Stimulated activated CD8-positive, alpha-beta memory T cell treated with anti-CD3 and anti-CD28 coated beads, Interleukin-7, amount 100 ng/mL, for 4 hours (primary cell): ENCODE data around the gene SEMA3A.
"Not testable (repeated sequence)": the region's sequence is repeated elsewhere in the genome, so short reads cannot be mapped to it uniquely, and the experiment has no call there.

Source experiments
- DNase-seq, 2 donors: peaks; one replicate each; pipeline ENCODE4 v3.0.0-alpha.2; 2020; ENCODE audit warnings: low read depth in 2 of 2

SEMA3A gene

DNA sequence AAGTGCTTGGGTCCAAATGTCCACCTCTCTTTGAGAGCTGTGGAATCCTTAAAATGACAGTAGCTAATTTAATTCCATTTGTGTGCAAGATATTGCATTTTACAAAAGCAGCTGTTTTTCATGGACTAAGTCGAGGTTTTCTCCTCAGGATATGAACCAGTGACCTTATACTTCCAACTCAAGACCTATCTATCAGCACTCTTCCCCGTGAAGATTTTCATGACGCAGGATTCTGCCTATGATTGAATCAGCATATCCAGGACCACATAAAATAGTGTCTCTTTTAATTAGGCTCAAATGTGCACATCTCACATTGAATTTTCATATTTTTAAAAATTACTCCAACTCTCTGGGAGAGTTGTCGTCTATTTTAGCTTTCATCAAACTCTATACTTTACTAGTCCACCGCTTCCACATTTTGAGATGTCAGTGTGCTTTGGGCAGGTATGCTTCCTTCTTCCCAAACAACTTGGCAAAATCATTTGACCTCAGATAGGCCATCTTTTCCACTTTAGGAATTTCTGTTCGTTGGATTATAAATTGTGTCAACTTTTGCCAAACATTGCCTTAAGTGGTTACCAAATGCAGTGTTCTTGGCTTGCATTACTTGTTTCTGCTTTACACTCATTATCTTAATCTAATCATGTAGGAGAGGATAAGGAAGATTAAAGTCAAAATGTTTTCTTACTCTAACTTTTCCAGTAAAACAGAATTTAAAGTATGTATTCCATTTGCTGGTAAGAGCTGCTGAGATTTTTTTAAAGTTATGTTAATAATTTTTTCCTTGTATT is 39.4 kb downstream of the SEMA3A start:
- DNase-seq, result no peak

DNA sequence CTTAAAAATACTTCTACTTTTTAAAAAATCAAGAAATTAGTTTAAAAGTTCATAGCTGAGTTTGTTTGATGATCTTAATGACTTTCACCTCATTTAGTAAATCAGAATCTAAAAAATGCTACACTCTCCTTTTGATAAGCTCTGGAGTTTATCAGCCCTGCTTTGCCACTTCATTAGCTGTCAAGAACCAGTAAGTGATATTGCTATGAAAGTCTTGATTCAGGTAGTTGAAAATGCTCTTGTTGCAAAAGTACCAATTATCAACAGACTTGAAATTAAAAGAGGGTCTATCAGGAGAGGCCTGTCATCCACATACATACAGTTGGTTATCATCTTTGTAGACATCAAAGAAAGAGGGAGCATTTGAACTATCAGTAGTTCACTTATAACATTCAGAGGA is 41.6 kb downstream of the SEMA3A start:
- DNase-seq, result no peak

DNA sequence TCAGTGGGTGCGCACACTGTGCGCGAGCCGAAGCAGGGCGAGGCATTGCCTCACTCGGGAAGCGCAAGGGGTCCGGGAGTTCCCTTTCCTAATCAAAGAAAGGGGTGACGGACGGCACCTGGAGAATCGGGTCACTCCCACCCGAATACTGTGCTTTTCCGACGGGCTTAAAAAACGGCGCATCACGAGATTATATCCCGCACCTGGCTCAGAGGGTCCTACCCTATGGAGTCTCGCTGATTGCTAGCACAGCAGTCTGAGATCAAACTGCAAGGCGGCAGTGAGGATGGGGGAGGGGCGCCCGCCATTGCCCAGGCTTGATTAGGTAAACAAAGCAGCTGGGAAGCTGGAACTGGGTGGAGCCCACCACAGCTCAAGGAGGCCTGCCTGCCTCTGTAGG is 44.2 kb downstream of the SEMA3A start:
- DNase-seq, result not testable (repeated sequence)

DNA sequence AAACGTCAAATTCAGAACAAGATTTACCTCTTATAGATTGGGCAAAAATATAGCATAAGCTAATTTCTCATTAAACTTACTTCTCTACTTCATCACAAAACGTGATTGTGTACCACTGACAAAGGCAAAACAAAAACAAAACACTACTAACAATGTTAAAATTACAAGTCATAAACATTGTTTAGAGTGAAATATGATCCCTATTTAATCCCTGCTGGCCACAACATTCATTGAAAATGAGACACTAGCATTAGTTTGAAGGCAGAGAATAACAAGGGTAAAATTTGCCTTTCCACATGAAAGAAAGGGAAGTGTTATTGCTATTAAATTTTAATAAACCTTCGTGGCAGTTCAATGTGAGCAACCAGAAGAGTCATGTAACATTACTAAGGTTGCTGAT is 45.0 kb downstream of the SEMA3A start:
- no peak for DNase-seq

DNA sequence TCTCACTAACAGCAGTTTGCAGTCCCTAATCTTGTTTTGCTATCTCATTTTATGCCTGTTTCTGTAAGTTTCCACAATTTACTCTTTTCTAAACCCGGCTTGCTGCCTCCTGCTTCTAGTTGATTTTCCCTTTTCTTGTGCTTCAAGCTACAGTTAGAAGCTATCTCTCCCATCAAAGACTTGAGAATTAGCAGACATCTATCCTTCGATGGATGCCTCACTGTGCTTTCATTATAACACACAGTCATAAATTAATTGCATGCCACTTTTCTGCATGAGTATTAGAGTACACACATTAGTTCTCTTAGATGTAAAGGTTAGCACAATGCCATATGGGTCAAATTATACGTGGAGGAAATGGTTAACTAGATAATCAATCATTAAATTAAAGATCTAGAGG is 48.7 kb downstream of the SEMA3A start:
- no peak for DNase-seq

DNA sequence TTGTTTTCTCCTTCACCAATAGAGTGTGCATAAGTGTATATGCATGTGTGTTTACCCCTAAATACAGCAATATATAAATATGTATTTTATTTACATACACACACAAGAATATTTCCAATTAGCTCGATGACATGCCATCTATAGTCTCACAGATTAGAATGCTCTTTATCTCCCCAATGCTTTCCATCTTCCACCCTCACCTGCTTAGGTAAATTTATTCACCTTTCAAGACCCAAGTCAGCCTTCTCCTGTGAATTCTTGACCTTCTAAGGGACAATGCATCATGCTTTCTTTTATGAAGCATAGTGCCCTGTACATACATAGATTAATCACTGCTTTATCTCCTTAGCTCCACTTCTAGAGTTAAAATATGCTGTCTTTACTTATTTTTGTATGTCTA is 49.7 kb downstream of the SEMA3A start:
- no peak for DNase-seq

DNA sequence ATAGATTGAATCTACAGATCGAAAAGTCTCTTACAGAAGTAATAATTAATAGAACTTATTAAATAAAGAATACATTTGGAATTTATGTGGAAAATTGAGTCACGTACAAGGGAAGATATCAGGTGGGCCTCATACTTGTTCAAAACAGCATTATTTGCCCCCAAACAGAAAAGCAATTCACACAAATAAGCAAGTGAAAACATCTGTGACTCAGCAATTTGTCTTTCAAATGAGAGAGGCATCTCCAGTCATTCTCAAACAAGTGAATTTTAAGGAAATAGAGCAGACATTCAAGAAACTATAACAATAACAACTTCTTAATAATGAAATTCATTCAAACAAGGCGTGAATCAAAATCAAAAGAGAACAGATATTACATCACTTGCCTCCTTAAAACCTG is 50.1 kb downstream of the SEMA3A start:
- no peak for DNase-seq

DNA sequence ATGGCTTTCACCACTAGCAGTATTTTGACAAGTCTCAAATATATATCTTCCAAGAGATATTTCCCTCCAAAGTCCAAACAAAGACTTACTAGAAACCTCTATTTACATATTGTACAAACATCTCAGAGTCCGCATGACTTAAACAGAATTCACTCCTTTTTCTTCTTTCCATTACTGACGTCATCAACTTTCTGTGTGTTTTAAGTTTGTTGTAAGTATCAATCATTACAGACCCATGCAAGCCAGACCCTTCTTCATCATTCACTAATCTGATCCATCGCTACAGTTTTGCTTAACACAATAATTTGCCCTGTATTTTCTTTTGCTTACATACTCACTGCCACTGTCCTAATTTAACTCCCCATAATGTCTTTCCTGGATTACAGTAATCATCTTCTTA is 51.9 kb downstream of the SEMA3A start:
- DNase-seq, result no peak

DNA sequence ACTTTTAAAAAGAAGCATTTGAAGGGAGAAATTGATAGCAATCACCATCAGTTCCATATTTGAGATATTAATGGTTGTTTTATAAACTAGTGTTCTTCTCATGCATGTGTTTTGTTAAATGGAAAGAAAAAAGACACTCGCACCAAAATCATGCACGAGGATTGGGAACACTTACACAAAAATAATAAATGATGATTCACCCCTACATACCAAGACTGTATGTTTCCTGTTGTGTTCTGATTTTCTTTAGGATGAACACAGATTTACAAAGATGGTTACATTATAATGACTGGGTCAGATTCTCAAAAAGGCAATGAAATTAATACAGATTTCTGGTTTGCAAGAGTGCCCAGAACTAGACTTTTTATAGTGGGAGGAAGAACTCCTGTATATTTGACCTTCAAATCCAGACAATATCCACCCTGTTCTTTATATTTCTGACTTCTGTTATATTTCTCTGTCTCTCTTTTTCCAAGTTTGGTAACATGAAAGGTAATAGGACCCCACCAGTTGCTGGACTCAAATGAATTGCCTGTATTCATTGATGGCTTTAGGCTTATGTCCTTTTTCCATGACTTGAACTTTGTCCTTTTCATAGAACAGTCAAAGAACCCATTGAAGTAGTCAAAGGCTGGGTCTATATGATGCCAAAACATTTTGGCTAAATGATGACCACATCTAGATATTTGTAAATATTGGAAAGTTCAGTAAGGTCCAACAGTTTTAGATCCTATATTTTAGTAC is 54.4 kb downstream of the SEMA3A start:
- no peak for DNase-seq

DNA sequence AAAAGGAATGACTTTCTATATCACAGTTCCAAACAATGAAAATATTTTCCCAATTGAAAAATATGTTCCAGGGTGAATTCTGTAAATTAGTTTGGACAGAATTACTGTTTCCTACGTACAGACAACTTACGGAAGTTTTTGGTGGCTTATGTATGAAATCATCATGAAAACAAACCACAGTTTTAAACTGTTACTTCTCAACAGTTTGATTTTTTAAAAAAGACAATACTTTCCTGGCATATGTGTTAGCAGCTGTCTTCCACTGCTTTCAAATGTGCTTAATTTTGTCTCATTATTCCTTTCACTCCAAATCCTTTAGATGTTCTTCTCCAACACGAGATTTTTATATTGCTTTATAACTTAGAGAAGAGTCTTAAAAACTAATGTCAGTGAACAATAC is 56.2 kb downstream of the SEMA3A start:
- no peak for DNase-seq

DNA sequence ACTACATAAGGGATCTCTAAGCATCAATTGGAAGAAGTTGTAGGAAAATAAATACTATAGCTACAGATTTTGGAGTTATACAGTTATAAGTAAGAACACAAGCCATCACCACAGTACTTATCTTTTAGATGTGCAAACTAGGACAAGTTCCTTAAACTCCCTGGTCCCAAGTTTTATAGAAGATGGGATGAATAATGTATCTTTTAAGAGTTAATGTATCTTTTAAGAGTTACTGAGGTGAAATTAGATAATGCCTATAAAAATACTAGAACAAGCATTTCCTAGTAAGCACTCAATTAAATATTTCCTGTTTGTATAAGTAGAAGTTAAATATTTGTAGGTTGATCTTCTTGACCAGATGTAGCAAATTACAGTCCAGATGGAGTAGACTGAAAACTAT is 56.8 kb downstream of the SEMA3A start:
- DNase-seq, result no peak

DNA sequence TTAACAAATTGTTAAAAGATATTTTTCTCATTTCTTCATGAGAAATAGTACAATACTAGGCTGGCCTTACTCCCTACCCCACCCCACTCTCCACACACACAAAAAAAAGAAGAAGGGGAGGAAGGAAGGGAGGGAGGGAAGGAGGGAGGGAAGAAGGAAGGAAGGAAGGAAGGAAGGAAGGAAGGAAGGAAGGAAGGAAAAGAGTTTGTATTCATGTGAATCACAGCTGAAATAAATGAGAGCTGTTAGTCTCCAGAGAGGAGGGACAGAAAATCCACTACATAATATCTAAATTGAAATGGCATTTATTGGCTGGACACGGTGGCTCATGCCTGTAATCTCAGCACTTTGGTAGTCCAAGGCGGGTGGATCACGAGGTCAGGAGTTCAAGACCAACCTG is 57.8 kb downstream of the SEMA3A start:
- DNase-seq, result no peak

DNA sequence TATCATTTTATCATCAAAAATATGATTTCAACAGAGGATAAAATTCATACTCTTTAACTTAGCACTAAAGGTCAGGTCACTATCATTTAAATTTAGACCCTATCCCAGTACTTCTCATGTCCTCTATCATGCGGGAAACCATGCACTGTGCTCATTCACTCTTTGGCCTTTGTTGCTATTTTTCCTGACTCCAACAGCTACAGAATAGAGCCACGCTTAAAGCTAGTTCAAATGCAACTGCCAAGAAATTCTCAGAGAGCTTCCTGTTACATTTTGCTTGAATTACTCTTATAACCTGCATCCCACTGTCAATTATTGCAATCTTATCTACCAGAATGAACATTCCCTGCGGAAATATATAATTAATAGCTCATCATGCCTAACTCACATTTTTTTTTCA is 58.3 kb downstream of the SEMA3A start:
- no peak for DNase-seq

DNA sequence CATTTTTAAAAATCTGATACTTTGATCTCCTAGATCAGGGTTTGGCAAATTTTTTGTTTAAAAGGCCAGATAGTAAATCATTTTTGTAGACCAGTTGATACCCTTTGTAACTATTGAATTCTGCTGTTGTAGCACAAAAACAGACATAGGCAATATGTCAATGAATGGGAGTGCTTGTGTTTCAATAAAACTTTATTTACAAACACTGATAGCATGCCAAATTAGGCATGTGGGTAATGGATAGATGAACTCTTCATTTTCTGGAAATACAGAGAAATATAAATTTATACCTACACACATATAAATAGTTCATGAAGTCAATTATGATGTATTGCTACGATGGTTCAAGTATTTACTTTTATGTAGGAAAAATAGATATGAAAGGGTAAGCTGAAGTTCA is 60.4 kb downstream of the SEMA3A start:
- DNase-seq, result no peak

DNA sequence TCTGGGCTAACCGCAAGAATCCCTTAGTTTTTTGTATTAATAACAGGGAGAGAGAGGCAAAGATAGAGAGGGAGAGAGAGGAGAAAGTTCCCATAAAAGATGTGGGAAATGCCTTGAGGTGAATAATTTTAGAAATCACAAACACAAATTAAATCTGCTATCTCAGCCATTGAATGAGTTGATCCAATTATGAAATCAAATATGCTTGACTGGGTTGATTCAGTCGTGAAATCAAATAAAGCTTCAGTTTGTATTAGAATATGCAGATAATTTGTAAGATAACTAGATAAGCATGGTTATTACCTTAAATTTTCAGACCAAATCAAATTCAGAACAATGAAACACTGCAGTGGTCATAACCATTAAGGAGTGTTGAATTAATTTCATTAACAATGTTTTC is 68.9 kb downstream of the SEMA3A start:
- DNase-seq, result no peak

DNA sequence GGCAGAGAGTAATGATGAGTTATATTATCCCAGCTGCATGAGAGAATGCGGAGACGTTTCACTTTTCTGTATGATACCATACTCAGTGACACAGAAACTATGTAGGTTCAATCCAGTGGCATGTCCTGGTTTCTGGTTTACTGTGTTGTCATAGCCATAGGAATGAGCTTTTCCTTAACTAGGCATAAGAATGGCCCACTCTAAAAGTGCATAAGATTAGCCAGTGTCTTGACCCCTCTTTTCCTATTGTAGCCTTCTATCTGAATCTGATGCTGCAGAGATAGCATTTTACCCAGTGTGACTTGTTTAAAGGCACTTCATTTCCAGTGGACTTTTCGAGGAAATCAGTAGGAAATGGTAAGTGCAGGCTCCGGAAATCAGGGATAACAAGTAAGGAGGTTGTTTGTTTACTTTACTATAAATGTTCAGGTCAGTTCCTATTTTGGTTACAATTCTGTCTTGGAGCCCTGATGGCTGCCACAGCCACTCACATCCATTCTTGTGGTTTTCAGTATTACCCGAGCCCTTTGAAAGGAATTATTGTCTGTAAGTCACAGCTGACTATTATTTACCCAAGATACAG is 70.5 kb downstream of the SEMA3A start:
- DNase-seq, result no peak

DNA sequence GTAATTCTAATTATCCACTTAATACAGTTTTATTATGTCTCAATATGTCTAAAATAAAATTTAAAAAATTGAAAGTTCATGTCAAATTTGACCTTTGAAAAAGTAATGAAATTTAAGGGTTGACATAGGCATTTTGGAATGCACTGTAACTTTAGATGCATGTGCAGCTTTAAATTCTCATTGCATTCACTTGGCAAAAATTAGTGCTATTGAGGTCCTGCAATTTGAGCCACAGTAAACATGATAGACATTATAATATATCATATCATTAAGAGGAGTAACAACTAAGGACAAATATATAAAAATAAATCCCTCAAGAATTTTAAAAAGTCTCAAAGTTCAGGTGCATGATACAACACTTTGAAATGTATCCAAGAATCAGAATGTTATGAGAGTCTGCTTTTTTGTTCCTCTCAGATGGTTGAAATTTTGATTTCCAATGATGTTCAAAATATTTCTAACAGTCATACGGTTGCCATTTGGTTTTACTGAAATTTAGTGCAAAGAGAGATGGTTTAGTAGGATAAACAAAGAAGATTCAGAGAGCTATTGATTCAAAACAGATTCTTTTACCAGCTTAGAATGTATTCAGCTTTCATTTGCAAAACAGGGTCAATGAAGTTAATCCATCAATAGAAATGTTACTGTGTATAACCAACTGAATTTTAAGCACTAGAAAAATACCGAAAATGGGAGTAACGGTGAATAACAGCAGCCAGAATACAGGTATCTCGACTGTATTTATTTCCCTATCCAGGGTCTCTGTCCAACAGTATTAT is 71.8 kb downstream of the SEMA3A start:
- DNase-seq, result no peak

DNA sequence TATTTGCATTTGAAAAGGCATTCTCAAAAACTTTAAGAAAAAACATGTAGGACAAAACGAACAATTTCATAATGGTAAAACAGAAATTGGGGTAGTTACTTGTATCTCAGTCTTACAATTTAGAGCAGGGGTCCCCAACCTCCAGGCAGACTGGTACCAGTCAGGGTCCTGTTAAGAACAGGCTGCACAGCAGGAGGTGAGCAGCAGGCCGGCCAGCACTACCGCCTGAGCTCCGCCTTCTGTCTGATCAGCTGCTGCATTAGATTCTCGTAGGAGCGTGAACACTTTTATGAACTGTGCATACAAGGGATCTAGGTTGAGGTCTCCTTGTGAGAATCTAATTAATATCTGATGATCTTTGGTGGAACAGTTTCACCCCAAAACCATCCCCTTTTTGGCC is 77.3 kb downstream of the SEMA3A start:
- DNase-seq, result no peak

DNA sequence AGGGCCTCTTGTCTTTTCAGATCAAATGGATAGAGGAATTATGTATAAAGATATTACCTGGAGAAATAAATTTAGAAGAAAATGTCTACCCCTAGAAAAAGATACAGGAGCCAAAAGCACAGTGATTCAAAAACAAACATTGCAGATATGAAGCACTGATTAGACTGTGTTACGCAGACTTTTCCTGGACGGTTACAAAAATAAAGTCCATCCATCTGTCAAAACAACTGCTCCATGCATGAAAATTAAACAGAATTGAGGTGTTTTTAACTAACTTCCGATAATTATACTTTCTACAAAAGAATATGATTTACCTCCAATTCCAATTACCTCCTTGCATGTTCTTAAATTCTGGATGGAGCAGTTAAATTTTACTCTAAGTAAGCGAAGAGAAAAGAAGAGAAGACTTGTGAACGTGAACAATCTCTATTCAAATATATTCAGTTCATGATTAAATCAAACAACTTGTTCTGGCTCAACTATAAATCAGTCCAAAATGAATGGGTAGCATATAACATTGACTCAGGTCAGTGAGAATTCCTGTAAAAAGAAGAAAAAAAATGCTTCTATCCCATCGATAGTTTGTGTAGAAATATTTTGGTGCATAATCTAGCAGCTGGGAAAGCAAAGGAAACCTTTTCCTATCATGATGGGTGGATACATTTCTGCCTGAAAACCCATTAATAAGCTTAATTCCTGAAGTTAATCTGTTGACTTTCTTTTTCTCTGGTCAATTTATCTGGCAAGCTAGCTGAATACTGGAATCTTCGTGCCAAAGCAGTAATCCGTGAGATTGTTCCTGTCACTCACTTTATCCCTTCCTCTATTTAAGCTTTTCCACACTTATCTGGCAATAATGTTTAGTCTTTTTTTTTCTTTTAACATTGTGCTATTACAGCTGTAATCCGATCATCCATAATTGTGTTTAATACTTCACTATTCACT is 80.4 kb downstream of the SEMA3A start:
- DNase-seq, result no peak

DNA sequence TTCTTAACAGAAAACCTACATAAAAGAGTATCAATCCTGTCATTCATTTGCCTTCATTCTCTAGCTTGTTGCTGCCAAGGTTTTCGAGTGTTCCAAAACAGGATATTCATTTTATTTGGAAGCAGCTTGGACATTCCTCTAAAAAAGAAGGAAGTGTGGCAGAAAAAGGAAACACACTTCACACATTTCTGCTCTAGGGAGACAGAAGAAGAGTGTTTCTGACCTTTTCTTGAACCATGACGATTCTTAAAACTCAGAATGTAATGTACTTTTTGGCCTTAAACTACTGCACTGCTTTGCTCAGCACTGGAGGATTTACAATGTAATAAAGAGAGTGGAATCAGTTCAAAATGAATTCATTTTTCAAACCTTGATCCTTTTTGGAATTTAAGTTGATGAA is 81.3 kb downstream of the SEMA3A start:
- DNase-seq, result no peak

DNA sequence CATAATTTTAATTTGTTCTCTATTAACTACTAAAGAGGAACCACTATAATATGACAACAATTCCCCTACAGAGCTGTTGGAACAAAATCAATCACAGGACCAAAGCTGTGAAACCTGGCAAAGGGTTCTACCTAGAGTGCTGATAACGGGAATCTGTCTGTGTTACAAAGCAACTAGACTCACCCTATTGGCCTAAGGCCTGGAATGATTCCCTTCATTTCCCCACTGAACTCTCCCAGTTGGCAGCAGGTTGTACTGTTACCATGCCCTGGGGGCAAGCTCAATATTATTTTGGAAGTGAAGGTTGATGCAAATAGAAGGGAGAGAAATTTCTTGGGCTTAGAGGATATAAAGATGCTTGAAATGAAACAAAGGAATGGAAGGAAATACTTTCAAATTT is 81.8 kb downstream of the SEMA3A start:
- DNase-seq, result no peak
